Glomerular endothelial cell (primary cell): ENCODE measurements around the gene PDE7B. TPM values are rescaled to one million over a fixed set of nuclear protein-coding genes. Genes with fewer than 3 reads are reported as not detected.
A peak's percentile ranks its signal among the peaks of the same experiment; 100 is the strongest.

ENCODE experiments used
- DNase-seq: peaks from one replicate; pipeline ENCODE4 v3.0.0-alpha.2; 2011; ENCODE audit warnings: low read depth, low spot score; ENCODE audit errors: extremely low read depth
- total RNA-seq: library from RNA; depleted of rRNA; stranded (reverse); fragments of >200 nt; gene quantifications from 2 replicates; pipeline ENCODE4 v1.2.3, GENCODE V29; 2015

PDE7B gene
- total RNA-seq, 1 donor from 2014 or later, result 37.7 TPM

DNA sequence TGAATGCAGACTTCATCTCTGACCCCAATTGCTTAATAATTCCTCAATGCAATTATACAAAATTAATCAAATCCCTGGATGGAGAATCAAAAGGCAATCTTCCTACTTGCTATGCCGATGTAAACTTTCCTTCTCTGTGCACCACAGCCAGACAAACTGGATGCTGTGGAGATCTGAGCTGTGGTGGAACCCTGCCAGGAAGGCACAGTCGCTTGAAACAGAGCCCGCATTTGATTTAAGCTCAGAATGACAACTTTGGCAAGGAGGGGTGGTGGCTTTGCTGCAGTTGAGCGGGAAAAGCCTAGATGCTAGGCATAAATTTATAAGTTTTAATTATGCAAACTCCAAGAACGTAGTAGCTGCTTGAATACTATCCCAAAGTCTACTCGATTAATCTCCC, 207.8 kb downstream of the PDE7B start:
- DNase-seq, result no peak

DNA sequence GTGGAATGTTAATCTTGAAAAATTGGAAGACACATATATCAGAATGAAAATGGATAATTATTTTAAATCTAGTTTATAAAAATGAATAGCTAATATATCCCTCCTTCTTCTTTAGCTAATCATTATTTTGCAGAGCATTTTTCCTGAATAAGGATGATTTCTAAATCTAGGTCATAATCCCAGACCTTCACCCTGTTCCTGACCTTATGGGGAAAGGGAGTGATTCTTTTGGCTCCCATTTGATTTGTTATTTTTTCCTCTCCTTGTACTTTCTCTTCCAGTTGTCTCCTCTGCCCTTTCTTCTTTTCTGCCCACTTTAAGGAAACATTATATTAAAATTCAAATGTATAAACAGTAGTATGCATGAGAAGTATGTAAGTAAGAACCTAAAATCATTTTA, 208.6 kb downstream of the PDE7B start:
- no peak for DNase-seq

DNA sequence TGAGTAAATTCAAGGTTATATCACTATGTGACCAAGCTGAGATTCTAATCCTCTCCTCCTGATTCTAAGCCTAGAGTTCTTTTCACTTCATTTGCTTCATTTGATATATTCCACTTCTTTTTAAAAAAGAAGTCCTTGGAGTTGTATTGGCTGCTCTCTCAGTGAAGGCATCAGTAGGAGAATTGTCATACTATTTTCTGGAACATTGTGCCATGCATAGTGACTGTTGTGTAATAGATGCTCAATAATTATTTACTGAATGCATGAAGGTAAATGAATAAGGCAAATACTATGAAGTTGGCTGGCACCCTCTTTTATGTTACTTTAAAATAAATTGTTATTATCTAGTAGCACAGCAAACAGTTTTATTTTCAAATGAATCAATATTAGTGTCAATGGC, 209.3 kb downstream of the PDE7B start:
- DNase-seq, result no peak

DNA sequence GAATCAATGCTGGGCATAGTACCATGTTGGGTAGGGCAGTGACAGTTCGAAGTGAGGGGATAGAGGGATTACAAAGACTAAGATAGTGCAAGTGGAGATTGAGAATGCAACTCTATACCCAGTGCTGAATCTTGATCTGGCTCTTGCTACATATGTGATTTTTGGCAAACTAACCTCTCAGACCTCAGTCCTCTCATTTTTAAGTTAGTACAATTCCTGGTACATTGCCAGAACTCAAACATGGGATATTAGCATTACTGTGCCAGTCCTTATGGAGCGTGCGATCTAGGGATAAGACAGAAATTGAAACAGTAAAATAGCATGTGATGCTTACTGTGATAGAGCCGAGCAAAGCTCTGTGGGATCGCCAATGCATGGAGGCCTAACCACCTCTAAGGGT, 210.2 kb downstream of the PDE7B start:
- DNase-seq, result no peak

DNA sequence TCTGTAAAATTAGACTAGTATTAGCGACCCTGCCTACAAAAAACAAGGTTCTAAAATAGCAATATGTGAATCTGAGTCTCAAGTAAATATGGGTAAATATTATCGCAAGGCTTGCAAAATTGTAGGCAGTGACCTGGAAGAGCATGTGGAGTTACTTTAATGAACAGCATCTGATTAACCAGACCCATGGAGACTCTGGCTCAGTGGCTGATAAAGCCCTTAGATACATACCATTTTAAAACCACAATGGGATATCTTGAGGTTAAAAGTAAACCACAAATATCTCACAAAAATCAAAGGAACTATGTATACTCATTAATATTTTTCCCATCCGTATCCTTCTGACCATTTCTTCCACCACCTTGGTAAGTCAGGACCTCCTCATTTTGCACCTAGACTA, 211.6 kb downstream of the PDE7B start:
- no peak for DNase-seq

DNA sequence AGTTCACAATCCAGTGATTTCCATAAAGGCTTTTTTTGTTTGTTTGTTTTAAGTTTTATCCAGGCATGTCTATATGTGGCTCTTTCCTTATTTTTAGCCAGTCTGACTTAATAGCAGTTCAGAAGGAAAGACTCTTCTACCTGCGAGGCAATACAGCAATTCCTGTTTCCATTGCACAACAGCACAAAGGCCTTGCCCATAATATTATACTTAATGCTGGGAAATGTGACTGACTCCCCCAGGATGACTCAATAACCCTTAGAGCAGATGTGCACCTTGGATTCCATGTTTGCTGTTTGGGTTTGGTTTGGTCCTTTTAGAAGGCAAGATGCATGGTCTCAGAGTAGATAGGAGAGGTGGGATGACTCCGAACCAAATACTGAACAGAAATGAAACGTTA, 214.5 kb downstream of the PDE7B start:
- no peak for DNase-seq

DNA sequence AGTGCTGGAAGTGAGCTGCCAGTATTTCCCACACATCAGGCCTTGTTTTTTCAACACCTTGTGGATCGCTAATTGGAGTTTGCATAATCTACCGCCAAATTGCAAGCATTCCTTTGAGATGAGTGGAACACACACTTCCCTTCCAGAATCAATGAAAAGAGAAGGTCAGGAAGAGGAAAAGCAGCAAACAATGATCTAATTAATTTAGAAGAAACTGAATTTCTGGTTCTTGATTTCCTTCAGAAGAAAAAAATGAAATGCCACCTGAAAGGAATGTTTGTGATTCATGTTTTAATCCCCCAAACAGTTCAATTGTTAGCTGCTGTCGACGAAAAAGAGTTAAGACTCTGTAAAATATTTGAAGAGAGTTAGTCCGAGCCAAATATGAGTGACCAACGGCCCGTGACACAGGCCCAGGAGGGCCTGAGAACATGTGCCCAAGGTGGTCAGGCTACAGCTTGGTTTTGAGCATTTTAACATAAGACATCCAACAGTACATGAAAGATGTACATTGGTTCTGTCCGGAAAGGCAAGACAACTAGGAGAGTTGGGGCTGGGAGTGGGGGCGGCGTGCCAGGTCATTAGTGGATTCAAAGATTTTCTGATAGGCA, 216.3 kb downstream of the PDE7B start:
- peak; percentile 85 for DNase-seq

DNA sequence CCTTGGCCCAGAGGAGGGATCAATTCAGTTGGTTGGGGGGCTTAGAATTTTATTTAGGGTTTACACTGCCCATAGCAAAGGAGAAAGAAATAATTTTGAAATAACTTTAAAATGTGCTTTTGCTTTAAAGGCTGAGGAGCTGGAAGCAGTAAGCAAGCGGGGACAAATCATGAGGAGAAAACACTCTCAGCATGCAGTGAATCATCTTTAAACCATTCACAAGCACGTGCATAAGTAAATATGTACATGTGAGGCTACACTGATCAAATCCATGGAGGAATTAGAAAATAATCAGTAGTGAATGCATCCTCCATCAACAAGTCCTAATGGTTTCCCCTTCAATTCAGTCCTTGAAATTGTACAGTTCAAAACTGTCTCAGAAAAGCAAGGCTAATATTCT, 217.6 kb downstream of the PDE7B start:
- DNase-seq, result peak; percentile 51

DNA sequence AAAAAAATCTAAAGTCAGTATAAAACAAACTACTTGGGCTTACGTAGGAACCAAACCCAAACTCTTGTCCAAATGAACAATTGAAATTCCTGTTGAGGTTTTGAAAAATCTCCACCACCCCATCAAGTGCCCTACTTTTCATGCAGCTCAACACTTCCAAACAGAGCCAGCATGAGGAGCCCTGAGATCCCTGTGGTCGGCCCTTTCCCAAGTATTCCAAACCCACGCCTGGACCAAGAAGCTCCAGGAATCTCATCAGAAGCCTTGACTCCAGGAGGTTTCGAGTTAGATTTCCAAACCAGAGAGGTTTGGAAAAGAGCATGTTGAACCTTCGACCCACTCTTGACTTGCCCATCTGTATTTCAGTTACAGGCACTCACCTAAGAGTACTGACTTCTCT, 219.3 kb downstream of the PDE7B start:
- no peak for DNase-seq

DNA sequence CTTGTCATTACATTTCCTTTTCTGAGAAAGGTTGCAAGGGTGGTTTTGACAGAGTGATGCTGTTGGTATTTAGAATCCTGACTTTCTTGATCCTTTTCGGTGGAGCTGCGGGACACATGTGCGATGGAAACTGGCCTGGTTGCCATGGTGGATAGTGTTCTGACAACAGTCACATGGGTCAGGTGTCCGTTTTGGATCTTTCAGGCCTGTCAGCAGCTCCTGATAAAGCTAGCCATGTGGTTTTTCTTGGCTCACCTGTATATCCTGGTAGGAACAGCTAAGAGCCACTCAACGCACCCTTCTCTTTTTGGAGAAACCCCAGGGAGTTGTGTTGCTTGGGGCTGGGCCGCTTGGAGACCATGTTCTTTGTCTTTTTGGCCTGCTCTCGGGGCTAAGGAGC, 221.2 kb downstream of the PDE7B start:
- DNase-seq, result no peak

DNA sequence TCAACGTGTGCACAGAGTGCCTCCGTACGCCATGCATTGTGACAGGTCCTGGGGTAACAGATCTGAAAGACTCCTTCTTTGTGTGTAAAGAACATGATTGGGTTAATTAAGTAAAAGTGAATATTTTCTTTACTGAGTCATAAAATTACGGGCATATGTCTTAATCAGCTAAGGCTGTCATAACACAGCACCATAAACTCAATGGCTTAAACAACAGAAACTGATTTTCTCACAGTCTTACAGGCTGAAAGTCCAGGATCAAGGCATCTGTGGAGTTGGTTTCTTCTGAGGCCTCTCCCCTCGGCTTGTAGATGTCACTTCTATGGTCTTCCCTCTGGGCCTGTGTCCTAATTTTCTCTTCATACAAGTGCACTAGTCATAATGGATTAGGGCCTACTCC, 221.7 kb downstream of the PDE7B start:
- no peak for DNase-seq

DNA sequence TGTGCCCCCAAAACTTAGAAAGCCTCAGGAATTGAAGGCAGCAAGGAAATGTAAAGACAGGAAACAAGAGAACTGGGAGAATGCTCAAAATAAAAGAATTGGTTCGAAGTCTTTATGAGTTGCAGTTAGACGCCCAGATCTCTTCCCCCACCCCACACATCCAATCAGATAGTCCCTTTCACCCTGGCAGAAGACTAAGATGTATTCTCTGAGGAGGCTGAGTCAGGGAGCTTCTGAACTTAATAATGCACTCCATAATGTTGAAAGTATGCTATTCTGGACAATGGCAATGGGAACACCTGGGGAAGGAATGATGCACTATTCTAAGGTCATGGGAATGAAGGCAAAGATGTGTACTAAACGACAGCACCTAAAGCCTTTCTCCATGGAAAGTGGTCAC, 225.0 kb downstream of the PDE7B start:
- no peak for DNase-seq

DNA sequence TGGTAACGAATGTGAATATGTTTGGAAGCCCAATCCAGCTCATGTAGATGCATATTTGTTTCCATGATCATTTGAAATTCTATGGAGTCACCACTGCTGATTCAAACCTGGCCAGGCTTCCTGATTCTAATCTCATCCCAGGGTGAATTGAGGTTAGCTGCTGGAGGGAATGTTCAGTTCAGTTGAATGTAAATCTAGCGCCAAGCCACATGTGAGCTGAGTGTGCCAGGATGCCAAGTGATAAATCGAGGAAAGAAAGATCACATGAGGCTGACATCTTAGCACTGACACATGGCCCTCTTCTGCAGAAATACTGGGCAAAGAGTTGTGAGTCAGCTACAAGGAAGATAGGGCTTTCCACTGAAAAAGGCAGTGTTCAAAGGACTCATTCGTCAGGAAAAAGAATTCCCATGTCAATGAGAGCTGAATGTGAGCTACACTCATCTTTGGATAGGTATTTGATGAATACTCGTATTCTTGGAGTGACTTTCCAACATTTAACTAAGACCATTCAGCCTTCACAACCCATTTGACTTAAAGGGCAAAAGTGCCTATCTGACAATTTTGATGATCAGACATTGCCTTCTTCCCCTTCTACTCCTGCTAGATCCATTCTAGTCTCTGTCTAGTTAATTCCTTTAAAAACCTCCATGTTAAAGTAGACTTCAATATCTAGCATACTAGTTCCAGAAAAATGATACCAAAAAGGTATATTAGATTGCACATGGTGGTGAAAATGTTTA, 226.5 kb downstream of the PDE7B start:
- DNase-seq, result peak; percentile 91

DNA sequence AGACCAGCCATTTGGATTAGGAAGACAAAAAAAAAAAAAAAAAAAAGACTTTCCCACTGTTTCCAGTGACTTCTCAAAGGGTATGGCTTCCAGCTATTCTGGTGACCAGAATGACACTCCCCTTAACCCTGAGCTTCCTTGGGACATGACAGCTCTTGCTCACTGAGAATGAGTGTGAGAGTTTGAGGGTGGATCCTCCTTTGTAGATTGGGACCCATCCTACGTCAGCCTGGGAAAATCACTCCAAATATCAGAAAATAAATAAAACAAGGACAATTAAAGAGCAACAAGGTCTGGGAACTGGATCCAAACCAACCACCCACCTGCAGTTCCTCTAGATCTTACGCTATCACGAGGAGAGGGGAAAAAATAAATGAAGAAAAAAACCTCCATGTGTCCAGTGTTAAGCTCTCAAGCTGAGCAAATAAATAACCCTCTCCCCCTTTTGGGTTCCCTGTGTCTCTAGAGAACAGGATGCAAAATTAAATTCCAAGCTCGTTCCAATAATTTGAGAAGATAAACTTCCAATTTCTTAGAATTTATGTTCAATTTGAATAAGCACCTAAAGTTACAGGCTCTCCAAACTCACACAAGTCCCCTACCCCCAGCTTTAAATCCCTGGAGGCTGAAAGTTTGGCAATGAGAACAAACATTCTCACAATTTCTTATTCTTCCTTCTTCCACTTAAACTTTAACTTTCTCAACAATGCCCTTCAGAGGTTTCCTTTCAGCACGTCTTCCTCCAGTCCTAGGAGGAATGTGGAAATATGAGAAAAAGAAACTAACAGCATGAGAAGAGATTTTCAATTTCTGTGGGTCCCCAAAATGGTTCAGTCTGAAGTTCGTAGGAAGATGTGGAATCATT, 228.4 kb downstream of the PDE7B start:
- DNase-seq, result no peak

DNA sequence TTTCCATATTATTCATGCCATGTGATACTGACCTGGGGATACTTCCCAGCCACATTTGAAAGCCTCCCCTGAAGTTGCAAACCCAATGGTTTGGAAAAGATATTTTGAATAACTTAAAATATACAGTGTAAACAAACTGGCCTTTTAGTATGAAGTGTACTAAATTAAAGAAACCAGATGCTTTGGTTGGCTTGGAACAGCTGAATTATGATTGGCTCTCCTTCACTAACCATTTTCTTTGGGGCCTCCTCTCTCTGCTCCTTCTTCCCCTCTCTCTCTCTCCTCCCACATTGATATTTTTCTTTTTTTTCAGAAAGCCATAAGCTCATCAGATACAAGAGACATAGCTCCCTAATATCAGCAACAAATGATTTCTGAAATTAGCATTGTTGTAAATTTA, 232.0 kb downstream of the PDE7B start:
- DNase-seq, result no peak

DNA sequence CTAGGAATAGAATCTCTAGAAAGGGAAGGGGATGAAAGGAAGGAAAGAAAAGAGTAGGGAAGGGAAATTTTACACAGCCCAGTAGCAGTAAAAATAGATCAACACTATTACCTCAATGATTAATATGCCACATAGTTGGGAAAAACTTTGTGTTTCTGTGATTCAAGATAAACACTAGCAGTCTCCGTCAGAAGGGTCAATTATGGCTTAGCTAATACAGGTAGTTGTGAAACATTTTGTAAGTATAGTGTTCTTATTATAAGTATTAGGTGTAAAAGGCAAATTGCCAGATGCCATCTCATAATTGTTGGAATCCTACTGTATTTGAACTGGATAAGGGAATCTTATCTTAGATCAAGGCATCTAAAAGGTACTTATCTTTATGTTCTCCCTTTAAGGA, 232.9 kb downstream of the PDE7B start:
- DNase-seq, result no peak

DNA sequence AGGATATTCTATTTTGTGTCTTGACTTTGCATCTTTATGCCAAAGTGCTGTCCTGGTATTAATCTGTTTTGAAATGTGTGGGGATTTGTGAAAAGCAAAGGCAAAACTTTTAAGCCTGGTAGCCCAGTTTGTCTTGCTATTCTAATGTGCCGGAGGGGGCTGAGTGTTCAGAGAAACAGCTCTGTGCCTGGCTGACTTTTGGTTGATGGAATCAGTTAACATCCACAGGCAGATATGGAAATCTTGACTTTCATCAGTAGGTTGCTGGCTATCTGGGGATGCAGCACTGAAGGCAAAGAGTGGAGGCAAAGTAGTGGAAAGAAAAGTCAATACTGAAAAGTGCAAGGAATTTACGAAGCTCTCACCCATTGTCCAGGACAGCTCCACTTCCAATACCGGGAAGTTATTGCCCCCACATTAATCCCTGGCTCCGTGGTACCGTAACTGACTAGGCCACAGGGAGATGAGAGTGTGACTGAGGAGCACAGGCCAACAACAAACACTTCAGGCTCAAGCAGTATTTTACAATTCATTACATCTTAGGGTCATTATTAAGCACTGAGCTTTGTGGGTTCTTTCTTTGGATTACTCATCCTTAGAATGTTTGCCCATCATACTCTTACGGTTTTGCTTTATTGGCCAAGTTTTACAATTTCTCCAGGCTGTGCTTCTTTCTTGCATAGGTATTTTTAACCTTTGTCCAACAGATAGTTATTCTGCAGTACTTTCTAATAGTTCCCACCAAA, 234.0 kb downstream of the PDE7B start:
- DNase-seq, result no peak

DNA sequence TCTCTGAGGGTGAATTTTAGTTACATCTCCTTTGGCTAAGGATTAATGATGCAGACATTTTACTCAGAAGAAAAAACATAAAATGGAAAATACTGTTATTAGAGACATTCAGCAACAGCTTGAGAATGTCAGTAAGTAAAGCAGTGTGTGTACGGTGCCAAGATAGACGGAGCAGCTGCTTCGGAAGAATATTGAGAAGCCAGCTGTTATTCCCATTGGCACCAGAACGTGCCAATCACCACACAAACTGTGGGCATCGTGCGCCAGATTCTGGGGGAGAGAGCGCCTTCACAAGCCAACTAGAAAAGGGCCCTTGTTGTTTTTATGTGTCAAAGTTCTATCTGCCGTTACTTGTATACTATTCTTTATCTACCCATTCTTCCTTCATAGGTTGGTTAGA, 235.2 kb downstream of the PDE7B start:
- DNase-seq, result no peak

DNA sequence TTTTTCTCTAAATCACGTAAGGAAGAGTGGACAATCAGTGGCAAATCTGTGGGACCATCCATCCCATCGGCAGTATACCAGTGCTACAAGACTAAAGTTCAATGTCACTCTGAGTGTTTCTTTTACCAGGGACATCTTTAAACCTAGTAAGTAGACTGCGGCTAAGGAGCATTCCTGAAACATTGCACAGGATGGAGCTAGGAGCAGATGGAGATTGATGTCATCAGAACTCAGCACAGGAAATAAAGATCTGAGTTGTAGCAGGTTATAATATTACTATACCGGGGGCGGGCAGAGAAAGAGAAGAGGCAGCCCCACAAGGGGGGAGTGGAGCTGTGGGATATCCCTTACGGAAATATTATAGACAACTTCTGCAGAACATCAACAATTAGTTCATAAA, 236.5 kb downstream of the PDE7B start:
- no peak for DNase-seq

DNA sequence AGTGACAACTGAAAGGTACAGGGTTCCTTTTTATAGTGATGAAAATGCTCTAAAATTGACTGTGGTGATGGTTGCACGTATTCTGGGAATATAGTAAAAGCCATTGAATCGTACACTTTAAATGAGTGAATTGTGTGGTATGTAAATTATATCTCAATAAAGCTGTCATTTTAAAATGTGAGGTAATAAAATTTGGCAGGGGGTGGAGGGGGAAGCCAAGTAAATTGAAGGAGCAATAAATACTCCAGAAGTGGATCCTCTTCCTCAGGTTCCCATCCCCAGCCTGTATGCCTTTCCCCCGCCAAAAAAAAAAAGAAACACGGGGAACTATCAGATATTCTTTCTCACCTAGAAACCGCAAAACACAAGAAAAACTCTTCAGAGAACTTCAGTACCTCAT, 237.2 kb downstream of the PDE7B start:
- no peak for DNase-seq

DNA sequence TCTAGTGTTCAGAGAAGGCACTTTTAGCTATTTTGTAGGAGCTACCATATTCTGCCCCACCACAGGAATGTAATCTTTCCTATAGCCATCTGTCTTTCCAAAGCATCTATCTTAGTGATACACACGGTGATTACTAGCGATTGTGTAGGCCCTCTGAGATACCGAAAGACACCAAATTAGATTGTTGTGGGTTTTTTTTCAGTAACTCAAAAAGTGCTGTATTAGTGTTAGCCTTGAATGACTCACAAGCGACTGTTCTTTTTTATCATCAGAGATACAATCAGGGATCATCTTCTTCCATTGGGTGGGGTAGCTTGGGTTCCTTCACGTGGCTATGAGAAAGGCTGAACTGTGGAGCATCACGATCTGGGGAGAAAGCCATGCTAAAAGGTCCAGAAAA, 238.4 kb downstream of the PDE7B start:
- no peak for DNase-seq
